Neural progenitor cell (in vitro differentiated cells): Measurements from ENCODE around the gene NUP133. TPM values are rescaled to one million over a fixed set of nuclear protein-coding genes. Genes with fewer than 3 reads are reported as not detected.

Experiments
- DNase-seq: peaks from one replicate; pipeline ENCODE4 v3.0.0-alpha.2; 2016; ENCODE audit warnings: low spot score
- H2AFZ ChIP-seq: fragments of 200-600 bp; sonication (generic); replicated peaks from 2 replicates; pipeline ENCODE4 v1.6.1; 2016; ENCODE audit warnings: antibody characterized with exemption
- H3F3A ChIP-seq: fragments of 200-600 bp; sonication (generic); 2 replicates; pipeline ENCODE4 v1.6.1; 2016; ENCODE audit warnings: antibody characterized with exemption, low read depth
- H3K27ac ChIP-seq: fragments of 200-600 bp; sonication (generic); 2 replicates; pipeline ENCODE4 v1.5.1; 2016; ENCODE audit warnings: mild to moderate bottlenecking
- H3K27me3 ChIP-seq: fragments of 200-600 bp; sonication (generic); 2 replicates; pipeline ENCODE4 v1.6.1; 2016; ENCODE audit warnings: mild to moderate bottlenecking, moderate library complexity
- H3K36me3 ChIP-seq: fragments of 200-600 bp; sonication (generic); 2 replicates; pipeline ENCODE4 v1.5.1; 2016
- H3K4me1 ChIP-seq: fragments of 200-600 bp; sonication (generic); 2 replicates; pipeline ENCODE4 v1.6.1; 2016; ENCODE audit warnings: mixed run types
- H3K4me2 ChIP-seq: fragments of 200-600 bp; sonication (generic); 2 replicates; pipeline ENCODE4 v1.6.1; 2016
- H3K4me3 ChIP-seq: fragments of 200-600 bp; sonication (generic); 2 replicates; pipeline ENCODE4 v1.5.1; 2016
- H3K79me2 ChIP-seq: fragments of 200-600 bp; sonication (generic); 2 replicates; pipeline ENCODE4 v1.6.1; 2016; ENCODE audit warnings: low read depth
- H3K9ac ChIP-seq: fragments of 200-600 bp; sonication (generic); 2 replicates; pipeline ENCODE4 v1.6.1; 2016
- H3K9me3 ChIP-seq: fragments of 200-600 bp; sonication (generic); 2 replicates; pipeline ENCODE4 v1.5.1; 2016; ENCODE audit warnings: low read depth
- H4K20me1 ChIP-seq: fragments of 200-600 bp; sonication (generic); 2 replicates; pipeline ENCODE4 v1.6.1; 2016; ENCODE audit warnings: low read depth
- H3K27ac Mint-ChIP-seq: 3 replicates; pipeline ENCODE4 v1.8.0; 2021; ENCODE audit warnings: mixed read lengths
- H3K27me3 Mint-ChIP-seq: 2 replicates; pipeline ENCODE4 v1.8.0; 2022; ENCODE audit warnings: low read depth, mild to moderate bottlenecking, inconsistent platforms, moderate library complexity, mixed read lengths; ENCODE audit not compliant: insufficient read depth
- H3K36me3 Mint-ChIP-seq: 3 replicates; pipeline ENCODE4 v1.8.0; 2021; ENCODE audit warnings: mixed read lengths
- H3K4me1 Mint-ChIP-seq: 3 replicates; pipeline ENCODE4 v1.8.0; 2021; ENCODE audit warnings: mixed read lengths
- H3K4me3 Mint-ChIP-seq: 3 replicates; pipeline ENCODE4 v1.8.0; 2021; ENCODE audit warnings: mild to moderate bottlenecking, moderate library complexity, mixed read lengths
- H3K9me3 Mint-ChIP-seq: 3 replicates; pipeline ENCODE4 v1.8.0; 2020; ENCODE audit warnings: mixed read lengths
- EZH2 ChIP-seq: fragments of 200-600 bp; sonication (generic); IDR thresholded peaks from 2 replicates; pipeline ENCODE4 v1.6.1; 2017; ENCODE audit warnings: antibody characterized with exemption, mild to moderate bottlenecking, moderate library complexity
- EZH2phosphoT487 ChIP-seq: fragments of 200-600 bp; sonication (generic); IDR thresholded peaks from 2 replicates; pipeline ENCODE4 v1.6.1; 2017; ENCODE audit warnings: antibody characterized with exemption
- total RNA-seq: library from RNA; depleted of rRNA; stranded (reverse); fragments of >200 nt; gene quantifications from 2 replicates; pipeline ENCODE4 v1.2.3, GENCODE V29; 2015; ENCODE audit warnings: low replicate concordance
- TF ChIP-seq, protein P1 (sequence below): fragments of 200-600 bp; sonication (generic); IDR thresholded peaks from 2 replicates; pipeline ENCODE4 v1.5.1; 2017; ENCODE audit warnings: antibody characterized with exemption, mild to moderate bottlenecking

NUP133 gene
- 65.3 and 89.3 TPM in 2 replicates for total RNA-seq

DNA sequence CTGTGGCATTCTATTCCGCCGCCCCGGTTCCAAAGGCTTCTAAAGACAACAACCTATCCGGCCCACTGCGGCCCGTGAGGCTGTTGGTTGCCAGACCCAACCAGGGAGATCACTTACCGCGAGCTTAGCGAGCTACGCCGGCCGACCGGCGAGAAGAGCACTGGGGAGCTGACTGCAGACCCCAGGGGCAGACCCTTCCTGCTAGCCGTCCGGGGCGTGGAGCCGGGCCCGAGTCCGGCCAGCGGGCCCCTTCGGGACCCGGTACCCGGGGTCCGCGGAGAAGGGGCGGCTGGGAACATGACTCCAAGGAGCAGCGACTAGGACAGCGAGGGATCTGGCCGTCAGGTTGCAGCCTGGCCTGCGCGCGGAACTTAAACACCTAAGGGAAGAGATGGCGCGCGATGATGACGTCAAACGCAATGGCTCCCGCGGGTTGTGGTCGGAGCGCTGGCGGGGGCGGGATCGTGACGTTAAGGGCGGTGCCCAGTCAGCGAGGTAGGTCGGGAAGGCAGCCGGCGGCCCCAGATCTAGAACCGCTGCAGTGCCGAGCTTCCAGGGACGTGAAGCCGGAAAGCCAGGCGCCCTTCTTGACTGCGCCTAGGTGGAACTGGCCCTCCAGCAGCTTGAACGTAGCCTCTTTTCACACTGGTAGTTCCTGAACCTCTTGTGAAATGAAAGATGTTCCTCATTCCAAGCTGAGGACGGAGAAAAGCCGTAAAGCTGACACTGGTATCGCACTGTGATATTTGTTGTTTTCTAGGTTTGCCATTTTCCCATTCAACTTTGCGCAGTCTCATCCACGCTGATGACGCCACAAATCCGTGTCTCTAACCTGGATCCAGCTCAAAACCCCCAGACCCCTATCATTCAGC, at the start of gene NUP133:
Gene NUP133, minus strand, starts transcription at position 391 of the 872 bp plus-strand sequence. Its CDS starts 92 bp downstream, at position 299.
- no peaks in the 10 kb centered on the region for H3K9me3 ChIP-seq
- H3K27ac ChIP-seq: peak within 1 kb of the TSS; percentile 97
- no peaks in the 10 kb centered on the region for H3K36me3 Mint-ChIP-seq
- DNase-seq: peak; percentile 99
- no peaks in the 10 kb centered on the region for H4K20me1 ChIP-seq
- peak within 1 kb of the TSS; percentile 83 for H3K4me3 ChIP-seq
- peaks cover 6% of the 10 kb centered on the region for H3F3A ChIP-seq
- H3K36me3 ChIP-seq: no peaks in the 10 kb centered on the region
- TF ChIP-seq EZH2: no peak
- TF ChIP-seq, protein P1, sequence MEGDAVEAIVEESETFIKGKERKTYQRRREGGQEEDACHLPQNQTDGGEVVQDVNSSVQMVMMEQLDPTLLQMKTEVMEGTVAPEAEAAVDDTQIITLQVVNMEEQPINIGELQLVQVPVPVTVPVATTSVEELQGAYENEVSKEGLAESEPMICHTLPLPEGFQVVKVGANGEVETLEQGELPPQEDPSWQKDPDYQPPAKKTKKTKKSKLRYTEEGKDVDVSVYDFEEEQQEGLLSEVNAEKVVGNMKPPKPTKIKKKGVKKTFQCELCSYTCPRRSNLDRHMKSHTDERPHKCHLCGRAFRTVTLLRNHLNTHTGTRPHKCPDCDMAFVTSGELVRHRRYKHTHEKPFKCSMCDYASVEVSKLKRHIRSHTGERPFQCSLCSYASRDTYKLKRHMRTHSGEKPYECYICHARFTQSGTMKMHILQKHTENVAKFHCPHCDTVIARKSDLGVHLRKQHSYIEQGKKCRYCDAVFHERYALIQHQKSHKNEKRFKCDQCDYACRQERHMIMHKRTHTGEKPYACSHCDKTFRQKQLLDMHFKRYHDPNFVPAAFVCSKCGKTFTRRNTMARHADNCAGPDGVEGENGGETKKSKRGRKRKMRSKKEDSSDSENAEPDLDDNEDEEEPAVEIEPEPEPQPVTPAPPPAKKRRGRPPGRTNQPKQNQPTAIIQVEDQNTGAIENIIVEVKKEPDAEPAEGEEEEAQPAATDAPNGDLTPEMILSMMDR: no peak
- no peak for TF ChIP-seq EZH2phosphoT487
- H3K27ac Mint-ChIP-seq: peak within 1 kb of the TSS; percentile 97
- H3K27me3 ChIP-seq: no peaks in the 10 kb centered on the region
- no peaks in the 10 kb centered on the region for H3K9me3 Mint-ChIP-seq
- H3K4me3 Mint-ChIP-seq: peak within 1 kb of the TSS; percentile 95
- peaks cover 19% of the 10 kb centered on the region for H3K4me1 Mint-ChIP-seq
- H3K79me2 ChIP-seq: peaks cover 44% of the 10 kb centered on the region
- peak within 1 kb of the TSS; percentile 93 for H3K4me2 ChIP-seq
- peak within 1 kb of the TSS; percentile 85 for H2AFZ ChIP-seq
- peaks cover 4% of the 10 kb centered on the region for H3K27me3 Mint-ChIP-seq
- H3K9ac ChIP-seq: peak within 1 kb of the TSS; percentile 97
- H3K4me1 ChIP-seq: peaks cover 9% of the 10 kb centered on the region

DNA sequence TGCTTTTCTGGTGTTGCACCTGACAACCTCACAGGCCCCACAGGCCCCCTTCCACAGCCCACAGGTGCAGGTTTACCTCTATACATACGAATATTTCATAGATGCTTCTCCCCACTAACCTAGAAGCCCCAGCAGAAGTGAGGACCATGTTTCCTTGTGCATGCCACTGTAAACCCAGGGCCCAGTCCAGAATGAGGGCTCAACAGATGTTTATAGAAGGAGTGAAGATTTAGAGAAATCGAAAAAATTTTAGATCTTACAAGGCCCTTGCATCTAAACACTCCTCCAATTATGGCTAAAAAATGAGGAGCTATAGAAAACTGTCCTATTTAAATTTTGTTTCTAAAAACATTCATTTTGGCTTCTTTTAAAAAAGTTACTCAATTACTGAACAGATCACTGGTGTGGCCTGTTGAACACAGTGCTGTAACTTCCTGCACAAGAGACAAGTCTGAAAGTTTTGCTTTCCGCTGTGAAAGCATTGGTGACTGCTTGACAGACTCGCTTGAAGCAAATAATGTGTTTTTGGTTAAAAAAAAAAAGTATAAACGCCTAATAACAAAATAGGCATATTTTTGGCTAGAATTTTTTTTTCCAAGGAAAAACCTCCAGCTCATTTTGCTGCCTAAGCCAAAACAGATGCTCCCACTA, 49.2 kb upstream of the NUP133 start:
- H3K4me2 ChIP-seq: peak overlapping the region; percentile 78
- H3F3A ChIP-seq: peaks cover 10% of the 10 kb centered on the region
- peak overlapping the region; percentile 3 for H3K27ac Mint-ChIP-seq
- DNase-seq: no peak
- H3K9me3 ChIP-seq: no peaks in the 10 kb centered on the region
- H3K27me3 Mint-ChIP-seq: peaks cover 7% of the 10 kb centered on the region
- H3K4me3 Mint-ChIP-seq: peak overlapping the region; percentile 92
- peak overlapping the region; percentile 31 for H3K9ac ChIP-seq
- peaks cover 3% of the 10 kb centered on the region for H3K36me3 Mint-ChIP-seq
- peaks cover 16% of the 10 kb centered on the region for H4K20me1 ChIP-seq
- H3K9me3 Mint-ChIP-seq: no peaks in the 10 kb centered on the region
- peaks cover 25% of the 10 kb centered on the region for H3K27me3 ChIP-seq
- H3K4me1 ChIP-seq: peaks cover 15% of the 10 kb centered on the region
- peak overlapping the region; percentile 78 for H3K4me3 ChIP-seq
- H3K36me3 ChIP-seq: no peaks in the 10 kb centered on the region
- H2AFZ ChIP-seq: no peak overlapping the region
- no peak overlapping the region for H3K27ac ChIP-seq
- peaks cover 41% of the 10 kb centered on the region for H3K79me2 ChIP-seq
- TF ChIP-seq EZH2 (no peak), EZH2phosphoT487 (no peak)
- TF ChIP-seq, protein P1: no peak
- H3K4me1 Mint-ChIP-seq: peaks cover 32% of the 10 kb centered on the region

- peaks cover 16% of the 10 kb centered on the region for H4K20me1 ChIP-seq
- TF ChIP-seq EZH2phosphoT487 (no peak), EZH2 (no peak)
- TF ChIP-seq, protein P1: no peak
- H3K4me1 ChIP-seq: peaks cover 15% of the 10 kb centered on the region
- no peaks in the 10 kb centered on the region for H3K9me3 ChIP-seq
- H3K4me2 ChIP-seq: no peak overlapping the region
- Mint-ChIP-seq H3K27me3 (peaks cover 7% of the 10 kb centered on the region), H3K9me3 (no peaks in the 10 kb centered on the region), H3K36me3 (peaks cover 3% of the 10 kb centered on the region), H3K27ac (no peak overlapping the region), H3K4me3 (no peak overlapping the region), H3K4me1 (peaks cover 25% of the 10 kb centered on the region)
- peaks cover 54% of the 10 kb centered on the region for H3K79me2 ChIP-seq
- H3K27ac ChIP-seq: no peak overlapping the region
- DNase-seq: no peak
- H3K36me3 ChIP-seq: no peaks in the 10 kb centered on the region
- peaks cover 8% of the 10 kb centered on the region for H3K27me3 ChIP-seq
- no peak overlapping the region for H2AFZ ChIP-seq
- H3F3A ChIP-seq: peaks cover 9% of the 10 kb centered on the region
- no peak overlapping the region for H3K4me3 ChIP-seq
- H3K9ac ChIP-seq: no peak overlapping the region
Observed at GRCh38 chr1:229554886-229555621, 46.9 kb upstream of the NUP133 start.
